ENCODE measurements around the gene MSI2. TPM values are rescaled to one million over a fixed set of nuclear protein-coding genes. Genes with fewer than 3 reads are reported as not detected.

Gene MSI2
- total RNA-seq, 1 donor from 2014 or later: 21.1 TPM

DNA sequence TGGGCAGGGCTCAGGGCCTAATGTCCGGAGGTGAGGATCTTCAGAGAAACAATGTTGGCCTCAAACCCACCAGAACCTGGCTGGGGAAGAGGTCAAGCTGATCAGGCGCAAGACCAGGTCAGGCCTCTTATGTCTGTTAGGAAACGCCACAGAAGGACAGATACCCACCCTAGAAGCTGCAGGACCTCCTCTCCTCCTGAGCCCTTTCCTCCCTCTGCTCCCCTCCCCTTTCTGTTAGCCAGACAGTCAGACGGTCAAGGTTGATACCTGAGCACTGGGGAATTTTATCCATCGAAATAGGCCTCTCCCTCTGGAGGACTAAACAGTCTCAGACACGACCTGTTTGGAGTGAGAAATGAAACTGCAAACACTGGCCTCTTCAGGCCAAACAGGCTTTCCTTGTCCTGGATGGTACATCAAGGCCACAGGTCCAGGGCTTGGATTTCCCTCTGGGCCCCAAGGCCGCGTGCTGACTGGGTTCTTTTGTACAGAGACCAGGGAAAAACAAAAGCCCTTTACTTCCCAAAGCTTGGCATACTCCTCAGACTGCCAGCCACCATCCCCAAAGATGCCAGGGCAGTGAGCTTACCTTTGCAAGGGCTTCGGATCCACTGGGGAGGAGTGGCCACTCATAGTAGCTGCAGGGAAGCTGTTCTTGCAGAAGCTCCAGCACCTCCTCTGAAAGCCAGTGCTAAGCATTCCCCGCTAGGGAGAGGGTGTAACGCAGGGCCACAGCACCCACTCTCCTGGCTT lies 353.0 kb downstream of the MSI2 start:
- H3K4me3 ChIP-seq (ENCODE audit: low read depth, low read length): no peak overlapping the region
- DNase-seq (ENCODE audit: low read depth) (no peak), FAIRE-seq (no peak)
- no peaks in the 10 kb centered on the region for H3K27me3 ChIP-seq (ENCODE audit: control insufficient read depth, insufficient read depth, low read length)
- TF ChIP-seq, protein P1, sequence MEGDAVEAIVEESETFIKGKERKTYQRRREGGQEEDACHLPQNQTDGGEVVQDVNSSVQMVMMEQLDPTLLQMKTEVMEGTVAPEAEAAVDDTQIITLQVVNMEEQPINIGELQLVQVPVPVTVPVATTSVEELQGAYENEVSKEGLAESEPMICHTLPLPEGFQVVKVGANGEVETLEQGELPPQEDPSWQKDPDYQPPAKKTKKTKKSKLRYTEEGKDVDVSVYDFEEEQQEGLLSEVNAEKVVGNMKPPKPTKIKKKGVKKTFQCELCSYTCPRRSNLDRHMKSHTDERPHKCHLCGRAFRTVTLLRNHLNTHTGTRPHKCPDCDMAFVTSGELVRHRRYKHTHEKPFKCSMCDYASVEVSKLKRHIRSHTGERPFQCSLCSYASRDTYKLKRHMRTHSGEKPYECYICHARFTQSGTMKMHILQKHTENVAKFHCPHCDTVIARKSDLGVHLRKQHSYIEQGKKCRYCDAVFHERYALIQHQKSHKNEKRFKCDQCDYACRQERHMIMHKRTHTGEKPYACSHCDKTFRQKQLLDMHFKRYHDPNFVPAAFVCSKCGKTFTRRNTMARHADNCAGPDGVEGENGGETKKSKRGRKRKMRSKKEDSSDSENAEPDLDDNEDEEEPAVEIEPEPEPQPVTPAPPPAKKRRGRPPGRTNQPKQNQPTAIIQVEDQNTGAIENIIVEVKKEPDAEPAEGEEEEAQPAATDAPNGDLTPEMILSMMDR (IDR thresholded peaks at IDR 0.05; ENCODE audit: insufficient read depth, low read length, severe bottlenecking): no peak
- H3K36me3 ChIP-seq (ENCODE audit: control insufficient read depth, insufficient read depth, low read length): no peaks in the 10 kb centered on the region

DNA sequence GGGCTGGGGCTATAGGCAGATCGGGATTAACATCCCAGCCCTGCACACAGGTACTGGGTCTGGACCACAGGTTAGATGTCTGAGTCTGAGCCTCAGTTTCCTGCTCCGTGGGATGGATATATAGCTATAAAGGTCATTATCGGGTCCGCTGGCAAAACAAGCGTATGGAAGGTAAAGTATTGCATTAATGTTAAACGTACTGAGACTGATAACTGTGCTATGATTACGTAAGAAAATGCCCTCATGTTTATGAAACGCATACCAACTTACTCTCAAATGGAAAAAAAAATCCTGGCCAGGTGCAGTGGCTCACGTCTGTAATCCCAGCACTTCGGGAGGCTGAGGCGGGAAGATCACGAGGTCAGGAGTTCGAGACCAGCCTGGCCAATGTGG lies 353.6 kb downstream of the MSI2 start:
- H3K27me3 ChIP-seq (ENCODE audit: control insufficient read depth, insufficient read depth, low read length): no peaks in the 10 kb centered on the region
- no peak for FAIRE-seq
- no peaks in the 10 kb centered on the region for H3K36me3 ChIP-seq (ENCODE audit: control insufficient read depth, insufficient read depth, low read length)
- TF ChIP-seq, protein P1 (IDR thresholded peaks at IDR 0.05; ENCODE audit: insufficient read depth, low read length, severe bottlenecking): no peak
- no peak for DNase-seq (ENCODE audit: low read depth)
- H3K4me3 ChIP-seq (ENCODE audit: low read depth, low read length): no peak overlapping the region

DNA sequence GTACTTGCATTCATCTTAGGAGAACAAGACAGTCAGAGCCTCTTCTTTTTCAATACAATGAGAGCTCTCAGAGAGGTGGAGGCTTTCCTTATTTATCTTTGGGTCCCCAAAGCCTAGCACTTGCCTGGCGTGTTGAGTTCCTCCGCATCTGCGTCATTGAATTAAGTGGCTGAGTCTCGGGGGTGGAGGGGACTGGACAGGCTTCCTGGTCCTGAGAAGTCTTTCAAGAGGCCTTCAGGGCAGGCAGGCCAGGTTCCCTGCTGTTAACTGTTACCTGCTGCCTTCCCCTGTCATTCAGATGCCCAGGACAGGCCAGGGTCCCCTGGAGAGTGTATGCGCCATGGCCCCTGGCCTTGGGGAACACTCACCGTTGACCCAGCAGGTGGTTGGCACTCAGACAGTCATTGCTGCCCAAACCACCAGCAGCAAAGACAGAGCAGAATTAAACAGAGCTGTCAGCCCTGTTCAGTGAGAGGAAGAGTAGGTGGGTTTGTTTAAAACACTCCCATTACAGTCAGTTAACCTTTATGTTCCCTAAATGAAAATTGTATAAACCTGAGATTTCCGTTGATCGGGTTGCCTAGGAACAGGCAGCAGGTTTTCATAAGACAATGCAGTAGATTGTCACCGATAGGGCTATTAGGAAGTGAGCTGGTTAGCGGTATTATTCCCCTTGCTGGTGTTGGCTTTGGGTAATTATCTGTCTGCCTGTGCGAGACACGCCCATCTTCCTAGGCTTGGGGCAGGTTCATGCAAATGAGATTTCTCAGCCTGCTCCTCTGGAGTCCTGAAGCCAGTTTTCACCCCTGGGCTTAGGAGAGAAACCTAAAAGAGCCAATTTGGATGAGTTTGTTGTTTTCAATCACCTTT lies 356.1 kb downstream of the MSI2 start:
- H3K27me3 ChIP-seq (ENCODE audit: control insufficient read depth, insufficient read depth, low read length): no peaks in the 10 kb centered on the region
- no peak overlapping the region for H3K4me3 ChIP-seq (ENCODE audit: low read depth, low read length)
- DNase-seq (ENCODE audit: low read depth) (no peak), FAIRE-seq (no peak)
- TF ChIP-seq, protein P1 (IDR thresholded peaks at IDR 0.05; ENCODE audit: insufficient read depth, low read length, severe bottlenecking): no peak
- H3K36me3 ChIP-seq (ENCODE audit: control insufficient read depth, insufficient read depth, low read length): peaks cover 2% of the 10 kb centered on the region

DNA sequence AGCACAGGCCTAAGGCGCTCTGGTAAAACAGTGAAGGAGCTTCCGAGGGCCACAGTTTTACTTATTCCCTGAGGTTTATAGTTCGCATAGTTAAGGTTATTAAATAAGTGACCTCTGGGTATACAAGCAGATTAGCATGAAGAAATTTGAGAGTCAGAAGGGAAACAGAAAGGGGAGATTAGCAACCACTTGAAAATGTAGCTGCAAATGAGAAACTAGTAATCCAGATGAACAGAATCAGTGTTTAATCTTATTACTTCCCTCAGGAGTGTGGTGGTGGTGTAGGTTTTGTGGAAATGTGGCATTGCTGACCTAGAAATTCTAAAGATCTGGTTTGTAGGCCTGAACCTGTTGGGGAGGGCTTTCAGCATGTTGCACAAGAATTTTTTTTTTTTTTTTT lies 358.4 kb downstream of the MSI2 start:
- Histone ChIP-seq H3K36me3 (ENCODE audit: control insufficient read depth, insufficient read depth, low read length) (peaks cover 3% of the 10 kb centered on the region), H3K27me3 (ENCODE audit: control insufficient read depth, insufficient read depth, low read length) (no peaks in the 10 kb centered on the region), H3K4me3 (ENCODE audit: low read depth, low read length) (no peak overlapping the region)
- FAIRE-seq (no peak), DNase-seq (ENCODE audit: low read depth) (no peak)
- TF ChIP-seq, protein P1 (IDR thresholded peaks at IDR 0.05; ENCODE audit: insufficient read depth, low read length, severe bottlenecking): no peak

DNA sequence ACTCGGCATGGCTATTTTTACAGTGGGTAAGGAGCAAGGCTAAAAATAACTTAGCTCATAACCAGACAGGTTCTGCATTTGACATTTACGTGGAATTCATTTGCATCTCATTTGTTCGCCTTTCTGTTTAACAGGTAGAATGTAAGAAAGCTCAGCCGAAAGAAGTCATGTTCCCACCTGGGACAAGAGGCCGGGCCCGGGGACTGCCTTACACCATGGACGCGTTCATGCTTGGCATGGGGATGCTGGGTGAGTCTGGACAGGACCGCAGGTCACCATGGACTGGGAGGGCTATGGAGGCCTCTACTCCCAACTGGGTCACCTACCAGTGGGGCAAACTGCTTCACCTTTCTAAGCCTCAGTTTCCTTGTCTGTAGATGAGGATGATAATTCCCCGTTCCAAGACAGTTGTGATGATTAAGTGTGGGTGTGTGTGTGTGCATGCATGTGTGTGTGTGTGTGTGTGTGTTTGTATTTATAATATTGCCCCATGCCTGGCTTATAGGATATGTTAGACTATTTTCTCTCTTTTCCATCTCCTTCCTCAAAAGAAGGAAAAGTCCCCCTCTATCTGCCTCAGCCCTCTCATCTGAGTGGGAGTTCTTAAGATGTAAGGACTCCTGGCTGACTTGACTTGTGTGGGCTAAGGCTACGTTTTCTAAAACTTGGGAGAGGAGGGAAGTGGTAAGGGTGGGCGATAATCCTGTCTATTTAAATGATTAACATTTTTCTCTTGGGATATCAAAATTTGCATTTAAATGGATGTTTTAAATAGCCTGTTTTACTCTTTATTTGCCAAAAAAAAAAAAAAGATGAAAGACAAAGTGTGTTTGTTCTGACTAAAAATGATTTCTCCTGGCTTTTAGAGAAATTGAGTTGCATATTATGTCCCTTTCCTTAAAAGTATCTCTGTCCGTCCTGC lies 359.8 kb downstream of the MSI2 start:
- no peak overlapping the region for H3K4me3 ChIP-seq (ENCODE audit: low read depth, low read length)
- no peak for DNase-seq (ENCODE audit: low read depth)
- peaks cover 5% of the 10 kb centered on the region for H3K36me3 ChIP-seq (ENCODE audit: control insufficient read depth, insufficient read depth, low read length)
- H3K27me3 ChIP-seq (ENCODE audit: control insufficient read depth, insufficient read depth, low read length): no peaks in the 10 kb centered on the region
- TF ChIP-seq, protein P1 (IDR thresholded peaks at IDR 0.05; ENCODE audit: insufficient read depth, low read length, severe bottlenecking): no peak
- no peak for FAIRE-seq

Measured in bronchial epithelial cell (primary cell).